GM11168 (cell line): Measurements from ENCODE around the gene NR2F1.

ENCODE experiments used
- in situ Hi-C: fragments of 300-500 bp; cut with MboI; formaldehyde crosslinking; loops from one replicate; pipeline ENCODE4 v1.12.0; 2022; ENCODE audit warnings: low sequenced_read_pairs; ENCODE audit not compliant: unreplicated experiment

NR2F1 gene

DNA sequence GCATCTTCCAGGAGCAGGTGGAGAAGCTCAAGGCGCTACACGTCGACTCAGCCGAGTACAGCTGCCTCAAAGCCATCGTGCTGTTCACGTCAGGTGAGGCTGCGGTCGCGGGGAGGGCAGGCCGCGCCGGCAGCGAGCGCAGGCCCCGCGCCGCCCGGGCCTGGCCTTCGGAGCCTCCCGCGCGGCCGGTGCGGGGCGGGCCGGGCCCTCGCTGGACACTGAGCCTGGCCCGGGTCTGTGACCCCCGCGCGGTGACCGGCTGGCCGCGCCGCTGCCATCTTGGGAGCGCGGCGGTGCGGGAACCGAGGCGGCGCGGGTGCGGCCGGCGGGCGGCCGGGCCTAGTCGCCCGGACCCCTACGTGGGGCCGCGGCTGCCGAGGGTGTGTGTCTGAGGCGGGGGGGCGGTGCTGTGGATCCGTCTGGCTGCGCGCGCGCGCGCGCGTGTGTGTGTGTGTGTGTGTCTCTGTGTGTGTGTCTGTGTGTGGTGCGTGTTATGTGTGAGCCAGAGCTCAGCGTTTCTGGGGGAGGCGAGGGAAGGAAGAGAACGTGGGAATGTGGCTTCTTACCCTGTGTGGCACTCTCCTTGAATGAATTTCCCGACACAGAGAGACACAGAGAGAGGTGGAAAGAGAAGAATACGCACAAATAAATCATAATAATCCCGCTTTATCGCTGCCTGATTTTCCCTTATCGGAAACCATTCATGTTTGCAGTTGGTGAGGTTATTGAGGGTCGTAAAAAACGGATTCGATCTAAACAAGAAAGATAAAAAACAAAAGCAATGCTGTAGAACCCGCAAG, 5.5 kb downstream of the NR2F1 start:
- in situ Hi-C loops: loop anchor here (25.0 kb wide), 1 partner anchor 324 kb away; no protein-coding TSS in a partner anchor

DNA sequence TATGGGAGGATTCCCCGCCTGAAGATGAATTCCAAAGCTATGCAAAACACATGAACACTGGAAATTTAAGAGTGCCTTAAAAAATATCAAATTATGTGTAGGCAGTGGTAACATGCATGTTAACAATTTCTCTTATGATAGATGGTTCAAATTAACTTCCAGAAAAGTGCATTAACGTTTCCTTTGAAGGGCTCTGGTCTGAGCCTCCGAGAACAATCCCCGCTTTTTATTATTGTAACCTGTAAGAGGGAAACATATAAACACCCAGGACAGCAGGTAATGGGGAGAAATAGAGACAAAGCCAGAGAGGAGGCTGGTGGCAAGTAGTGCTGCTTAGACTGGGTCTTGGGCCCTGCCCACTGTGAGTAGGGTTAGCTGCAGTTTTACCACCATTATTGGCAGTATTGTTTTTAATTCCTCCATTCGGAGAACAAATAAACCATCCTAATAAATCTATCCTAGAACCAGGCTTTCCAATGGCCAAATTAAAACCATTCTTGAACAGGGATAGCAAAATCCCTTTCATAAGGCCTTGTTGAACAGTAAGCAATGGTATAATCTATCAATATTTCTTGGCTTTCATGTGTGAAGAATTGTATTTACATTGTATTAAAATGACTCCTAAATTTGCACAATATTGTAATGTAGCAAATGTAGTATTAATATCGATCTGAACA, 6.3 kb downstream of the NR2F1 start:
- in situ Hi-C loops: loop anchor here (25.0 kb wide), 1 partner anchor 323 kb away; no protein-coding TSS in a partner anchor

GRCh38 chr5:93589829-93590215, 6.8 kb downstream of the NR2F1 start:
- in situ Hi-C loops: loop anchor here (25.0 kb wide), 1 partner anchor 322 kb away; no protein-coding TSS in a partner anchor

GRCh38 chr5:93590493-93590892, 7.5 kb downstream of the NR2F1 start:
- in situ Hi-C loops: loop anchor here (25.0 kb wide), 1 partner anchor 322 kb away; no protein-coding TSS in a partner anchor

- in situ Hi-C loops: loop anchor here (25.0 kb wide), 1 partner anchor 321 kb away; no protein-coding TSS in a partner anchor
Observed at GRCh38 chr5:93591323-93591945, 8.4 kb downstream of the NR2F1 start.

- in situ Hi-C loops: loop anchor here (25.0 kb wide), 1 partner anchor 319 kb away; no protein-coding TSS in a partner anchor
Observed at GRCh38 chr5:93592883-93593282, 9.9 kb downstream of the NR2F1 start.

- in situ Hi-C loops: loop anchor here (25.0 kb wide), 1 partner anchor 319 kb away; no protein-coding TSS in a partner anchor
Observed at GRCh38 chr5:93593476-93594131, 10.6 kb downstream of the NR2F1 start.

DNA sequence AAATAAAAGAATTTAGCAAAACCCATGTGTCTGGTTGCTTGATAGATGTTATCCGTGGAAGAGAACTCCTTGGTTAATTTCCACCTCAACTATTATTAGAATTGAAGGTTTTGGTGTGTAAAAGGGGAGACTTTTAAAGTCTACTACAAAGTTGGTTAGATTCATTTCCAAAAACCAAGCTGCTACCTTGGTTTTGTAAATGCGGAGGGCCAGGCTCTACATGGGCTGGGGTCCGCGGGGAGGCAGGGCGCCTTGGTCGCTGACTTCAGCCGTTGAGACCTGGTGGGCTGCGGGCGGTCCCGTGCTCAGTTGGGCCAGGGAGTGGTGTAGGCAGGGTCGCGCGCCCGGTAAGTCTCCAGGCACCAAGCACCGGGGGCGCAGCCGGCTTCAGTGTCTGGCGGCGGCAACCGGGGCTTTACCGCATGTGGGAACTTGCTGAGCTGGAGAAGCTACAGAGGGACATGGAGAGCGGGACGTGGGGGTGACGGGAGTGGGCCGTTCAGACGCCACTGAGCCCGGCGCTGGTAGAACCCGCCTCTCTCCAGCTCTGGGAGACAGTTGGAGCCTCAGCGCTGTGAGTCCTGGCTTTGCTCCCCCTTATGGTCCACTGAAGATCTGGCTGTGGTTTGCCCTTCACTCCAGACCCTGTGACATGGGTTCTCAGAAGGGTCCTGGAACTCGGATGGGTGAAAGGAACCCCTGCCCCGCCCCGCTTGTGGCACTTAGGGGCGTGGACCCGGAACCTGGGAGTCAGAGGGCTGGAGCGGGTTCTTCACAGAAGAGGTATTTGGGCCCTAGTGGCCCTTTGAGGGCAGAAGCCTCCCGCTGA, 11.8 kb downstream of the NR2F1 start:
- in situ Hi-C loops: loop anchor here (25.0 kb wide), 1 partner anchor 317 kb away; no protein-coding TSS in a partner anchor

DNA sequence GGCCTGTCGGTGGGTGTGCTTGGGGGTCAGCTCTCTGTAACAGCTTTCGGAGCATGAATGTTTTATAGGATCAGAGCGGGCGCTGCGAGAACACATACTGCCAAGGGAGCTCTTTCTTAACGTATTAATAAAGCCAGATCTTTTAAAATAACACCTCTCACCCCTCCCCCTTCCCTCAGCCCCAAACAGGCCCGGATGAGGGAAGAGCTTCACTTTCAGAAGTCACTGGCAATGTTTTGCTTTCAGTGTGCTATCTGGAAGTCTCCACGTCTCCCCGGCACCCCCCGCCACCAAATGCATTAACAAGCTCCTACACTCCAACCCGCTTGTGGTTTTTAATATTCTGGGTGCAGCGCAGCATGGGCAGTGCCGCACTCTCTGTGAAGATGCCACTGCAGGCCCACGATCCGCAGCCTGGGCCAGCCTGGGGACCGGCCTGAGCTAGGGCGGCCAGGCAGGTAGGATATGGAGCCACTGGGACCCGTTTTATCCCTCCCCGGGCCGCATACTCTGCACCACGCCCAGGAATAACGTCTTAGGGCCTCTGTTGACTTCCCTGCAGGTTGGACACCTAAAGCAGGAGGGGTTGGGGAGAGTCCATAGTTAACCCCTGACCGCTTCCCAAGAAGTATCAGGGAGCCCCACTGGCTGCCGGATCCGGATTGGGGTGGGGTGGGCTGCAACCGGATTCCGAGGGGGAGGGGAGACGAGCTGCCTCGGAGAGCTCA, 12.6 kb downstream of the NR2F1 start:
- in situ Hi-C loops: loop anchor here (25.0 kb wide), 1 partner anchor 317 kb away; no protein-coding TSS in a partner anchor

- in situ Hi-C loops: loop anchor here (25.0 kb wide), 1 partner anchor 316 kb away; no protein-coding TSS in a partner anchor
Observed at GRCh38 chr5:93596310-93596675, 13.3 kb downstream of the NR2F1 start.

GRCh38 chr5:93596676-93597490, 13.9 kb downstream of the NR2F1 start:
- in situ Hi-C loops: loop anchor here (25.0 kb wide), 1 partner anchor 315 kb away; no protein-coding TSS in a partner anchor

DNA sequence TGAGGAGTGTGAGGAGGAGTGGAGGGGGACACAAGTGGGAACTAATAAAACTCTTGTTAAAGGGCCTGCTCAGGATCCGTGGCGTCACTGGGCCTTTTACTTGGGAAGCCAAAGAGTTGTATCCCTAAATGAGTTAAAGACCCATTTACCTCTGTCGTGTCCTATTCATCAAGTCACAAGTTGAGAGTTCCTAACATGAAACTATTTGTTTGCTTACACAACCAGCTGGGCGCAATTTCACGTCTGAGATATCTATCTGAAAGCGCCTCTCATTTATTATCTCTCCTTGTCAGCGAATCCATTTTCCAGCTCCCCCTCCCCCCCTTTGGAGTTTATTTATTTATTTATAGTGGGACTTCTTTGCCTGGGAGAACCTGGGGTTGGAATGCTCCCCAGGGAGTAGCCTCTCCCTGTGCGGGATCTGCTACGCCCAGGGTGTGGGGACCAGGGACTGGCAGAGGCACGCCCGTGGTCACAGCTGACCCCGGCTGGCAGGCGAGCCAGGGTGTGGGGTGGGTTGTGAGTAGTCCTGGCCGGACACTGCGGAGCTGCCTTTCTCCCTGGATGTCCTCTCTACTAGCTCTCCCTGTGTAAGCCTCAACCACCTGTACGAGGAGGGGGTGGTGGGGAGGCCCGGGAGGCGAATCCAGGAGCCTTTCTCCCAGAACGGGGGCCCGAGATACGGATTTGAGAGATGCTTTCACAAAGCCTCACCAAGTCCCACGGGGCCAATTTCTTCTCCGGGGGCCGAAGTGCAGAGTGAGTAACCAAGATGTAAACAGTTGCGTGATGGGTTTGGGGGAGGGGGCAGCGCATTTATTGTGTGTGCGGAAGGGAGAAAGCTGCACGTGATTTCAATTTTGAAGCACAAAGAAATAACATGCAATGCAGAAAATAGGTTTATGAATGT, 15.3 kb downstream of the NR2F1 start:
- in situ Hi-C loops: loop anchor here (25.0 kb wide), 1 partner anchor 314 kb away; no protein-coding TSS in a partner anchor

GRCh38 chr5:93599001-93599379, 16.0 kb downstream of the NR2F1 start:
- in situ Hi-C loops: loop anchor here (25.0 kb wide), 1 partner anchor 313 kb away; no protein-coding TSS in a partner anchor

- in situ Hi-C loops: loop anchor here (25.0 kb wide), 1 partner anchor 313 kb away; no protein-coding TSS in a partner anchor
Observed at GRCh38 chr5:93599399-93600120, 16.5 kb downstream of the NR2F1 start.

DNA sequence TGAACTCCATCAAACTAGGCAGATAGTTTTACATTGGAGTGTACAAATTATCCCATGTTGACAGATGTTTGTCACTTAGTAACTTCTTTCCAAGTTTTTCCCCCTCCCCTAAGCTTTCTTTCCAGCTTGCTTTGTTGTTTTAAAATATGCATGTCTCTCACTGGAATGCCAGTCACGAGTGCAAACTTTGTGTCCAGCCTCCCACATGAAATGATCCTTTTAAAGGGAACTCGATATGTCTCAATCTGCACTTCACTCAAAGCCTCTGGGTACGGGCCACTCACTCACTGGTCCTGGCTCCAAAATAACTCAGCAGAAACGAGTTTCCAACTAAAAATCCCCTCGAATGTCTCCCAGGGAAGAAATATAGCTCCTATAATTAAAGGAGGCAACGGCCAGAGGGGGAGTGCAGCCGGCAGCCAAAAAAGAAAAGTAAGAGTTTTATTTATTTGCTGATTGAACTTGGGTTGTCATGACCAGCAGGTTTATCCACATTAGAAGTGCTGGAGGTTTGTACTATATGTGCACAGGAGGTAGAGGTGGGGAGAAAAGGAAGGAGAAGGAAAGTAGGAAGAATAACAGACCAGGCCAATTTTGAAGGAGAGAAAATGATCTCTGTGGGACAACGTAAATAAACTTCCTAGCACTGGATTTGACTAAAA, 17.5 kb downstream of the NR2F1 start:
- in situ Hi-C loops: no loop called here
